Lung (tissue), 12 donors: ENCODE results near the gene SLC38A3. TPM values are rescaled to one million over a fixed set of nuclear protein-coding genes. Genes with fewer than 3 reads are reported as not detected.

Source experiments
- ATAC-seq: fragments of 200-7000 bp; cut with Tn5 transposase; one replicate; pipeline ENCODE4 v1.9.1; 2020; ENCODE audit warnings: moderate number of reproducible peaks; ENCODE audit not compliant: insufficient read depth, low FRiP score
- DNase-seq, 3 donors: peaks; one replicate each; pipeline ENCODE4 v3.0.0-alpha.2; 2013 to 2017
- H3K27ac ChIP-seq, 2 donors: one replicate each; pipeline ENCODE4 v1.5.1; 2013; ENCODE audit warnings: mild to moderate bottlenecking in 2 of 2, moderate library complexity in 2 of 2, control low read depth in 1 of 2, inconsistent platforms in 1 of 2, low read depth in 1 of 2, low read length in 1 of 2
- H3K27me3 ChIP-seq, 3 donors: one replicate each; pipeline ENCODE4 v1.5.1; 2013; ENCODE audit warnings: low read length in 2 of 3; ENCODE audit not compliant: control insufficient read depth in 3 of 3, insufficient read depth in 3 of 3
- H3K36me3 ChIP-seq, 4 donors: one replicate each; pipeline ENCODE4 v1.5.1; 2013; ENCODE audit warnings: low read length in 4 of 4, mild to moderate bottlenecking in 1 of 4, moderate library complexity in 1 of 4; ENCODE audit not compliant: control insufficient read depth in 4 of 4, insufficient read depth in 4 of 4
- H3K4me1 ChIP-seq, 5 donors: one replicate each; pipeline ENCODE4 v1.5.1; 2013; ENCODE audit warnings: low read length in 5 of 5, mild to moderate bottlenecking in 2 of 5, moderate library complexity in 1 of 5; ENCODE audit not compliant: control insufficient read depth in 5 of 5, insufficient read depth in 5 of 5
- H3K4me3 ChIP-seq: one replicate; pipeline ENCODE4 v1.5.1; 2013; ENCODE audit warnings: mild to moderate bottlenecking, control low read depth, moderate library complexity
- H3K9ac ChIP-seq, 2 donors: one replicate each; pipeline ENCODE4 v1.5.1; 2013; ENCODE audit warnings: low read length in 2 of 2, control low read depth in 1 of 2; ENCODE audit not compliant: insufficient read depth in 1 of 2
- H3K9me3 ChIP-seq, 4 donors: one replicate each; pipeline ENCODE4 v1.5.1; 2013; ENCODE audit warnings: low read length in 3 of 4, mild to moderate bottlenecking in 1 of 4, moderate library complexity in 1 of 4; ENCODE audit not compliant: control insufficient read depth in 4 of 4, insufficient read depth in 3 of 4
- WGBS, 2 donors: extraction: QIAGEN DNeasy Blood & Tissue Kit; methylation state at CpG; one replicate each; pipeline ENCODE4 v1.1.7; 2013; 5-methylcytosine and 5-hydroxymethylcytosine counted together
- polyA plus RNA-seq, 2 donors: library from polyadenylated mRNA; stranded (reverse); fragments of 200-250 nt; gene quantifications; one replicate each; pipeline ENCODE4 v1.2.1, GENCODE V29; 2013
- total RNA-seq, 2 donors: library from RNA; depleted of rRNA in 1 of 2; stranded (reverse); fragments of >200 nt in 1 of 2; gene quantifications; one replicate each; pipeline ENCODE4 v1.2.1, GENCODE V29; 2014 to 2021
- TF ChIP-seq, protein P1 (sequence below): IDR thresholded peaks from 2 replicates; pipeline ENCODE4 v1.5.1; 2012; ENCODE audit warnings: mild to moderate bottlenecking; ENCODE audit errors: control extremely low read depth, extremely low read depth
- donor health status: control.
- donor health status: control.
- donor health status: Bipolar disorder and iron deficiency.
- donor health status: healthy.
- donor health status: DM: yes; HTN: yes; CAD: no.

Gene SLC38A3
- total and polyA plus RNA-seq, 4 donors = 0.08 to 4.3 (median 0.33) TPM

DNA sequence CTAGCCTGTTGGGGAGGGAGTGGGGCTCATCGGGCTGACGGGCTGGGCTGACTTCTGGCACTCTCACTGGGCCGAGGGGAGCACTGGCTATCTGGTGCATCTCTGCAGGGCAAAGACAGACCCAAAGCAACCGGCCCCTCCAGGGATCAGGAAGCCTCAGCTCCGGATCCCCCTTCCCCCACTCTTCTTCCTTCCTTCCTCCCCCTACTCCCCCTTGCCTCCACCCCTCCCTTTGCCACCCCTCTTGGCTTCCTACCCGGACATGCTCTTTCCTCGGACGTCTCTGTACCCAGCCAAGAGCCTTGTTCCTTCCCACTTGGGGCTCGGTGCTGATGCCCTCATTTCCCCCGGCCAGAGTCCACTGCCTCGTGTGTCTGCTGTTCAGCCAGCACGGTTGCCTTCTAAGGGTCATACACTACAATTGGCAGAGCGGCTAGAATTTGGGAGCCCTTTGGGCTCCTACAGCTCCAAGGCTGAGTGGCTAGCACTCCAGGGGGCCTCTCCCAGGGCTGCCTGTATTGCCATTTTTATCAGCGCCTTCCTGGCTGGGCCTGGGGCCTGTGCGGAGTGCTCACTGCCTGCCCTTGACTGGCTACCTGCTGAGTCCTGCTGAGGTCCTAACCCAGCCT, 39.0 kb upstream of the SLC38A3 start:
- no peak for ATAC-seq
- peak; percentile 65 to 86 (median 75) for DNase-seq
- H3K27ac ChIP-seq = peak overlapping the region; percentile 58 to 86
- no peaks in the 10 kb centered on the region for H3K9me3 ChIP-seq
- H3K4me3 ChIP-seq = no peak overlapping the region
- H3K36me3 ChIP-seq = peaks cover 0 to 3% (median 0%) of the 10 kb centered on the region in 4 donors
- H3K4me1 ChIP-seq = peaks cover 7 to 89% (median 52%) of the 10 kb centered on the region in 5 donors
- 29 to 31% methylated on average over 15 of the region's 15 CpGs for WGBS, 2 donors
- no peaks in the 10 kb centered on the region for H3K27me3 ChIP-seq
- H3K9ac ChIP-seq = peak overlapping the region; percentile 10 to 63
- TF ChIP-seq, protein P1, sequence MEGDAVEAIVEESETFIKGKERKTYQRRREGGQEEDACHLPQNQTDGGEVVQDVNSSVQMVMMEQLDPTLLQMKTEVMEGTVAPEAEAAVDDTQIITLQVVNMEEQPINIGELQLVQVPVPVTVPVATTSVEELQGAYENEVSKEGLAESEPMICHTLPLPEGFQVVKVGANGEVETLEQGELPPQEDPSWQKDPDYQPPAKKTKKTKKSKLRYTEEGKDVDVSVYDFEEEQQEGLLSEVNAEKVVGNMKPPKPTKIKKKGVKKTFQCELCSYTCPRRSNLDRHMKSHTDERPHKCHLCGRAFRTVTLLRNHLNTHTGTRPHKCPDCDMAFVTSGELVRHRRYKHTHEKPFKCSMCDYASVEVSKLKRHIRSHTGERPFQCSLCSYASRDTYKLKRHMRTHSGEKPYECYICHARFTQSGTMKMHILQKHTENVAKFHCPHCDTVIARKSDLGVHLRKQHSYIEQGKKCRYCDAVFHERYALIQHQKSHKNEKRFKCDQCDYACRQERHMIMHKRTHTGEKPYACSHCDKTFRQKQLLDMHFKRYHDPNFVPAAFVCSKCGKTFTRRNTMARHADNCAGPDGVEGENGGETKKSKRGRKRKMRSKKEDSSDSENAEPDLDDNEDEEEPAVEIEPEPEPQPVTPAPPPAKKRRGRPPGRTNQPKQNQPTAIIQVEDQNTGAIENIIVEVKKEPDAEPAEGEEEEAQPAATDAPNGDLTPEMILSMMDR = no peak

DNA sequence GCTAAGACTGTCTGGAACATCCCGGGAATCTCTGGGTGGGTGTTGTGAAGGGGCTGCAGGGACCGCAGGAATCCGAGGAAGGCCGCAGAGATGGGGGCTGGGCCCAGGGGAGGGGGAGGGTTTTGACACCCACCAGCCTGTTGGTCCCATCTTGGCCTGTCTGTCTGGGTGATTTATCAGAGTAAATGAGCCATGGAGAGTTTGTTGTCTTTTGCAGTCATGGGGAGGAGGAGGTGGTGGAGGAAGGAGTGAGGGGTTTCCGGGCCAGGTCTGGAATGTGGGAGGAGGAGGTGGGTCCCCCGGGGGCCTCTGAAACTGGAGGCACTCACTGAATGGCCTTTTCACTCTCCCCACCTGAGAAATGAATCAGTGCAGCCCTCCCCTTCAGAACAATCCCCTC, 38.5 kb upstream of the SLC38A3 start:
- ATAC-seq (no peak), DNase-seq (no peak)
- no peaks in the 10 kb centered on the region for H3K27me3 ChIP-seq
- no peaks in the 10 kb centered on the region for H3K36me3 ChIP-seq
- H3K4me1 ChIP-seq = peaks cover 7 to 89% (median 54%) of the 10 kb centered on the region in 5 donors
- peak overlapping the region in 1 of 2 donors; percentile 85 for H3K27ac ChIP-seq
- 51 to 65% methylated on average over 6 of the region's 6 CpGs for WGBS, 2 donors
- no peak overlapping the region for H3K4me3 ChIP-seq
- H3K9ac ChIP-seq = peak overlapping the region in 1 of 2 donors; percentile 63
- no peaks in the 10 kb centered on the region for H3K9me3 ChIP-seq
- TF ChIP-seq, protein P1 = no peak

DNA sequence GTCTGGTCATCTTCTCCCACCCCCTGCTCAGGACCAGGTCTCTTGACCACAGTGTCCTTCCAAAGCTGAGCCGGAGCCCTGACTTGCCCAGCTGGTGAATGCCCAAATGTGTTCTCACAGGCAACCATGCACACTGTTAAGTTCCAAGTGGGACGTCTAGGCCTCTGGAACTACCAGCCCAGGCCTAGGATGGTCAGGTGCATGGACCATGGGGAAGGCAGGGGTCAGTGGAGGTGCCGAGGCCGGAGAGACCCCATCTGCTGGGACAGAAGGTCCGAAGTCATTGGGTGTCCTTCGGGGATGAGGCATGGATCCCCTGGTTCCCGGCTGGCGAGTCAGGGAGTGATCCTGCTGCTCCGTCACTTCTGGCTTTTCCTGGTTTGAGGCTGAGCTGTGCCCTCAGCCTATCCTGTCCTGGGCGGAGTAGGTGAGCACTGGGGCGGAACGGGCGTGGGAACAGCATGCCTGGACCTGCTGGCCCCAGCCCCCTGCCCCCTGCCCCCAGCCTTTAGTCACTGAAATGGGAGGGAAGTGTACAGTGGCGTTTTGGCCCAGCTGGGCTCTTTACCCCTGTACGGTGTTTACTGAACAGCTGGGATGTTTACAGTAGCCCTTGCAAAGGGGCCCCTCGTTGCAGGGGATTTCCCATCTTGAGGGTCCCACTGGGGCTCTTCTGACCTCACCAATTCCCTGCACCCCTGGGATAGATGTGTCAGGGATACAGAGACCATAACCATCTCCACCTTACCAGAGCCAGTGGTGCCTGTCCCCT, 37.8 kb upstream of the SLC38A3 start:
- Histone ChIP-seq H3K4me3 (no peak overlapping the region), H3K9ac (no peak overlapping the region), H3K36me3 (no peaks in the 10 kb centered on the region), H3K9me3 (no peaks in the 10 kb centered on the region), H3K27ac (peak overlapping the region; percentile 26 to 85), H3K27me3 (no peaks in the 10 kb centered on the region), H3K4me1 (peaks cover 7 to 83% (median 60%) of the 10 kb centered on the region in 5 donors)
- TF ChIP-seq, protein P1 = no peak
- WGBS, 2 donors = 64 to 71% methylated on average over 16 of the region's 16 CpGs
- peak; percentile 47 to 61 (median 48) for DNase-seq
- no peak for ATAC-seq
